SK-N-MC (cell line): Measurements from ENCODE around the gene QKI.

ENCODE experiments used
- EZH2 ChIP-seq: fragments of 200-600 bp; sonication (generic); IDR thresholded peaks from one replicate; pipeline ENCODE4 v1.6.1; 2017; ENCODE audit warnings: antibody characterized with exemption
- POLR2AphosphoS5 ChIP-seq: IDR thresholded peaks from 2 replicates; pipeline ENCODE4 v1.6.1; 2012; ENCODE audit warnings: mild to moderate bottlenecking, low read depth, low read length, borderline replicate concordance

DNA sequence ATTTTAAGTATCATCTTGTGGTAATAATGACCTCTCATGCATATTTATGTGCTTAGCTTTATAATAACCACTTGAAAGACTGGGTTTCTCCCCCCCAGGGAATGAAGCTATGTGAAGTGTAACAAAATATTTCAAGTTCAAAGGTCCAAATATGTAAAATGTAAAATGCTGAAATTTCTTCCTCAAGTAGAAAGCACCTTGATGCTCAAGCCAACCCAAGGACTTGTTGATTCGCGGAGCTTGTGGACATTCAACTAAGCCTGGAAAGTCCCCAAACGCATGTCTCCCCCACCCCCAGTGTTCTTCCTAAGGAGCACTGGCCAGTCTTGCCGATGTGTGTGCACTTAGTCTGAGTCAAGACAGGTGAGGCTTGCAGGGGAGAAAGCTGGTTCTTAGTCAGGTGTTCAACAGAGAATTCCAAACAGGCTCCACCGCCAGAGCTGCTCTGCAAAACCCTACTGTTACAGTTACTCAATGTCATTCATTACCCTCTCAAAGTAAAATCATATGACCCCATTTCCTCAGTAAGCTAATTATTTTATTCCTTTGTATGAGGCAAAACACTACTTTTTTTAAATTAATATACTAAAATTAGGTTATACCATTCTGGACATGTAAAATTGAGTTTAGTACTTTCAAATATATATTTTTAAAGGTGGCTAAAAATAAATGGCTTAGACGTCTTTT, 46.9 kb upstream of the QKI start:
- TF ChIP-seq POLR2AphosphoS5 (no peak), EZH2 (no peak)
